Urinary bladder (tissue), 4 donors: Measurements from ENCODE around the gene CD300H. TPM values are rescaled to one million over a fixed set of nuclear protein-coding genes. Genes with fewer than 3 reads are reported as not detected.

Source experiments
- DNase-seq: peaks from one replicate; pipeline ENCODE4 v3.0.0-alpha.2; 2015; ENCODE audit errors: extremely low spot score
- H3K27ac ChIP-seq: one replicate; pipeline ENCODE4 v1.5.1; 2013; ENCODE audit warnings: low read depth, mild to moderate bottlenecking, moderate library complexity
- H3K36me3 ChIP-seq: one replicate; pipeline ENCODE4 v1.6.1; 2013; ENCODE audit warnings: mild to moderate bottlenecking, moderate library complexity; ENCODE audit not compliant: insufficient read depth
- H3K4me1 ChIP-seq: one replicate; pipeline ENCODE4 v1.6.1; 2013; ENCODE audit warnings: mild to moderate bottlenecking, moderate library complexity; ENCODE audit not compliant: insufficient read depth
- H3K4me3 ChIP-seq: one replicate; pipeline ENCODE4 v1.5.1; 2013; ENCODE audit warnings: low read depth, low read length
- WGBS: extraction: QIAGEN DNeasy Blood & Tissue Kit; methylation state at CpG from one replicate; pipeline ENCODE4 v1.1.7; 2013; 5-methylcytosine and 5-hydroxymethylcytosine counted together
- polyA plus RNA-seq: library from polyadenylated mRNA; stranded (reverse); fragments of 200-250 nt; gene quantifications from one replicate; pipeline ENCODE4 v1.2.3, GENCODE V29; 2013
- total RNA-seq: library from RNA; depleted of rRNA; stranded (reverse); fragments of >200 nt; gene quantifications from one replicate; pipeline ENCODE4 v1.2.3, GENCODE V29; 2014
- donor health status: healthy with polysubstance abuse.
- donor health status: healthy.

The CD300H gene
- total and polyA plus RNA-seq, 2 donors: 0.18 TPM; not detected in 1

DNA sequence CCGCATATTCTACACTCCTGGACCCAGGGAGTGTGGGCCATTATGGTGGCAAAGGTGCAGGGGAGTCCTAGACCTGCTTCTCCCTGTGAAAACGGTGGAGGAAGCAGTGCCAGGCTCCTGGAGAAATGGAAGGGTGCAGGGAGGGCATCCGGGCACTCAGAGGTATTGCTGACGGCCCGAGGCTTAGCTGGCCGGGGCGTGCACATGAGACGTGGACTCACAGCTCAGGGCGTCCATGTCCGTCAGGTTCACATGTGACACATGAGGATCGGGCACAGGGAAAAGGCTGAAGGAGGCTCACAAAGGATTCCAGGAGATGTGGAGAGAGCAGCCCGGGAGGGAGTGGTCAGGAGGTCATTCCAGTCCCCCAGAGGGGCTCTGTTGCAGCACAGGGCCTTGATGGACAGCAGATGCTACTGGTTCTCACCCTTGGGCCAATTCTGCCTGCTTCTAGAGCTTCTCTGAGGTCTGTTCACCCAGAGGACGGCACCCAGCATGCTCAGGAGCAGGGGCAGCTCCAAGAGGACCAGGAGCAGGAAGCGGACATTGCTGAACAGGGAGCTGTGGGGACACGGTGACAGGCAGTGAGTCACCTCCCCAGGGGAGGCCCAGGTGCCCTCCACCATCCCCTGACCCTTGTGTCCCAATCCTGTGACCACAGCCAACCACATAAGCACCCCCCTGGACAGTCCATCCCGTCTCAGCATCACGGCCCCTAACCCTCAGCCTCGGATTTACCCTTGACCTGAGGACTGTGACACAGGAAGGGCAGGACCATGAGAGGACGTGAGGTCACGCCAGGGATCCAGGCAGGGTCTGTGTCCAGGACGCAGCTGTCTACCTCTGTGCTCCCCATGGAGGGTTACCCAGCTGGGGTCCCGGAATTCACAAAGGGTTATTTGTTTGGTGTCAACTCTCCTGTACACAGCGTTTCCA is 25.9 kb downstream of the CD300H start:
- Histone ChIP-seq H3K4me3 (no peak overlapping the region), H3K27ac (no peak overlapping the region), H3K36me3 (no peaks in the 10 kb centered on the region), H3K4me1 (no peaks in the 10 kb centered on the region)
- WGBS: 74% methylated on average over 23 of the region's 23 CpGs
- DNase-seq: no peak

GRCh38 chr17:74539281-74539820 is 28.0 kb downstream of the CD300H start:
- Histone ChIP-seq H3K36me3 (no peaks in the 10 kb centered on the region), H3K27ac (no peak overlapping the region), H3K4me1 (no peaks in the 10 kb centered on the region), H3K4me3 (no peak overlapping the region)
- DNase-seq: no peak
- WGBS: 74% methylated on average over 10 of the region's 10 CpGs

DNA sequence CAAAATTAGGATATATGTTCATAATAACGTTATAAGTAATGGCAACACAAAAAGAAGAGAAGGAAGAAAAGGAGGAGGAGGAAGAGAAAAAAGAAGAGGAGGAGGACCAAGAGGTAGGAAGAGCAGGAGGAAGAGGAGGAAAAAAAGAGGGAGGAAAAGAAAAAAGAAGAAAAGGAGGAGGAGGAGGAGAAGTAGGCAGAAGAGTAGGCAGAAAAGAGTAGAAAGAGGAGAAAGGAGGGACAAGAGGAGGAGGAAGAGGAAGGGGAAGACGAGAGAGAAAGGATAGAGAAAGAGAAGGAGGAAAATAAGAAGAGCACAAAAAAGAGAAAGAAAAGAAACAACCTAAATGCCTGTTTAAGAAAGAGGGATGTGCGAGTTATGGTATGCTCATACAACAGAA is 30.4 kb downstream of the CD300H start:
- H3K4me3 ChIP-seq: no peak overlapping the region
- DNase-seq: no peak
- 68% methylated on average over 3 of the region's 3 CpGs for WGBS
- H3K4me1 ChIP-seq: no peaks in the 10 kb centered on the region
- no peaks in the 10 kb centered on the region for H3K36me3 ChIP-seq
- no peak overlapping the region for H3K27ac ChIP-seq

DNA sequence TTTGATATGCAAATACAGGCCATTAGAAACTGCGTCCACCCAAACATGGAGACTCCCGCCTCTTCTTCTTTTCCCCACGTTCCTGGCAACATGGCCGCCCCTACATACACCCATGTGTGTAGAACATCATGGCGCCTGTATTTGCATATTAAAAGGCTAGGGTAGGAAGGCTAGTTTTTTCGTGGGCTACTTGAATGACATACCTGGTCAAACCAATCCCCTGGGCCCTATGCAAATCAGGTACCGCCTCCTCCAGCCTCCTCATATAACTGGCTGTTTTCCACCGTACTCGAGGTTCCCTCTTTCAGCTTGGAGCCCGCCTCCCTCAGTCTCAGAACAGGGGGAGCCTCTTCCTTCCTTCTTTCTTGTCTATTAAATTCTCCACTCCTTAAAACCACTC is 35.2 kb downstream of the CD300H start:
- no peak overlapping the region for H3K27ac ChIP-seq
- 63% methylated on average over 10 of the region's 10 CpGs for WGBS
- no peaks in the 10 kb centered on the region for H3K36me3 ChIP-seq
- no peak overlapping the region for H3K4me3 ChIP-seq
- H3K4me1 ChIP-seq: no peaks in the 10 kb centered on the region
- no peak for DNase-seq

DNA sequence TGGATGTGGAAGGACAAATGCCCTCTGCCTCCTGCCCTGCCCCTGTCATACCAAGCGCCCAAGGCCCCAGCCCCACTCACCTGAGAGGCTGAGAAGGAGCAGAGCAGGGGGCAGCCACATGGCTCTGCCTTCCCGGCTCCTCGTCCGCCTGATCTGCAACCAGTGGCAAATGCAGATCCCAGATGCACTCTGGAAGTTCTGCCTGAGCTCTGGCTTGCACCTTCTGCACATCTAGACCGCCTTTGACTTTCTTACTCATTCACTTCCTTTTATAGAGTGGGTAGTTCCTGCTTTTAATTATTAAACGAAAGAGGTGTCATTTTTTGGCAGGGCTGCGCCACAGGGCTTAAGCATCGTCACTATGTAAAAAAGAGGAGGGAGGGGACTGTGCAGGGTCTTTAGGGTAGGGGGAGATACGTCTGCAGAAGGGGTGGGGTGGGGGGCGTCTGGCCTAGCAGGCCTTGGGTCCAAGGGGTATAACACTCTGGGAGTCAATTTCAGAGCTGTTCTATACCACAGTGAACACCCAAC is 36.0 kb downstream of the CD300H start, which contains the start of gene CD300LB:
Gene CD300LB (minus strand): TSS at position 245 of the 531 bp plus-strand sequence. CDS start 125 bp downstream, at position 120.
- Histone ChIP-seq H3K4me1 (no peaks in the 10 kb centered on the region), H3K4me3 (no peak within 1 kb of the TSS), H3K27ac (no peak within 1 kb of the TSS), H3K36me3 (no peaks in the 10 kb centered on the region)
- DNase-seq: no peak
- 68% methylated on average over 10 of the region's 10 CpGs for WGBS

- H3K27ac ChIP-seq: no peak overlapping the region
- no peaks in the 10 kb centered on the region for H3K4me1 ChIP-seq
- no peaks in the 10 kb centered on the region for H3K36me3 ChIP-seq
- no peak for DNase-seq
- WGBS: 73% methylated on average over 5 of the region's 5 CpGs
- H3K4me3 ChIP-seq: no peak overlapping the region
Observed at GRCh38 chr17:74530831-74531150, 36.5 kb downstream of the CD300H start.

DNA sequence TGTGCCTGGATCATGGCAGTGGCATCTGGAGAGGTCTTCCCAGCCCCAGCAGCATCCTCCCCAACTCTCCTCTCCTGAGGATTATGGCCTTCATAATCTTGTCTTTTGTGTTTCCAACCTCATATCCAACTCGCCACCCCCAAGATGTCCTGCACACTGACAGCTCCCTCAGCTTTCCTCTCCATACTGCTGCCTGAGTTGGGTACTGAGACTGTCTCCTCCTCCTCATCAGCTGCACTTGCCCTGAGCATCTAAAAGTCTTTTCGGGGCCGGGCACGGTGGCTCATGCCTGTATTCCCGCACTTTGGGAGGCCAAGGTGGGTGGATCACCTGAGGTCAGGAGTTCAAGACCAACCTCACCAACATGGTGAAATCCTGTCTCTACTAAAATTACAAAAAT is 38.1 kb downstream of the CD300H start:
- DNase-seq: no peak
- no peaks in the 10 kb centered on the region for H3K36me3 ChIP-seq
- no peak overlapping the region for H3K4me3 ChIP-seq
- WGBS: 85% methylated on average over 5 of the region's 5 CpGs
- no peak overlapping the region for H3K27ac ChIP-seq
- H3K4me1 ChIP-seq: no peaks in the 10 kb centered on the region

GRCh38 chr17:74528491-74529199 is 38.7 kb downstream of the CD300H start:
- no peak overlapping the region for H3K27ac ChIP-seq
- no peak for DNase-seq
- H3K4me3 ChIP-seq: no peak overlapping the region
- H3K36me3 ChIP-seq: no peaks in the 10 kb centered on the region
- no peaks in the 10 kb centered on the region for H3K4me1 ChIP-seq
- 78% methylated on average over 8 of the region's 8 CpGs for WGBS

DNA sequence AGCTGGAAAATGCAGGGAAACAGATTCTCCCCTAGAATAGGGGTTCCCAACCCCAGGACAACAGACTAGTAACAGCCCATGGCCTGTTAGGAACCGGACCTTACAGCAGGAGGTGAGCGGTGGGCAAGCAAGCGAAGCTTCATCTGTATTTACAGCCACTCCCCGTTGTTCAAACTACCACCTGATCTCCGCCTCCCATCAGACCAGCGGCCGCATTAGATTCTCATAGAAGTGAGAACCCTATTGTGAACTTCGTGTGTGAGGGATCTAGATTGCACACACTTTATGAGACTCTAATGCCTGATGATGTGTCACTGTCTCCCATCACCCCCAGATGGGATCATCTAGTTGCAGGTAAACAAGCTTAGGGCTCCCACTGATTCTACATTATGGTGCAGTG is 39.6 kb downstream of the CD300H start:
- Histone ChIP-seq H3K36me3 (no peaks in the 10 kb centered on the region), H3K4me3 (no peak overlapping the region), H3K27ac (no peak overlapping the region), H3K4me1 (no peaks in the 10 kb centered on the region)
- WGBS: 87% methylated on average over 8 of the region's 8 CpGs
- no peak for DNase-seq

GRCh38 chr17:74527081-74527480 is 40.2 kb downstream of the CD300H start:
- 87% methylated on average over 5 of the region's 5 CpGs for WGBS
- H3K36me3 ChIP-seq: no peaks in the 10 kb centered on the region
- H3K27ac ChIP-seq: no peak overlapping the region
- DNase-seq: no peak
- H3K4me1 ChIP-seq: no peaks in the 10 kb centered on the region
- H3K4me3 ChIP-seq: no peak overlapping the region

GRCh38 chr17:74526681-74527080 is 40.6 kb downstream of the CD300H start:
- 65% methylated on average over 3 of the region's 3 CpGs for WGBS
- DNase-seq: no peak
- Histone ChIP-seq H3K27ac (no peak overlapping the region), H3K4me3 (no peak overlapping the region), H3K36me3 (no peaks in the 10 kb centered on the region), H3K4me1 (no peaks in the 10 kb centered on the region)

- H3K36me3 ChIP-seq: no peaks in the 10 kb centered on the region
- H3K4me1 ChIP-seq: no peaks in the 10 kb centered on the region
- no peak overlapping the region for H3K4me3 ChIP-seq
- 89% methylated on average over 14 of the region's 14 CpGs for WGBS
- DNase-seq: no peak
- H3K27ac ChIP-seq: no peak overlapping the region
Observed at GRCh38 chr17:74525781-74526288, 41.5 kb downstream of the CD300H start.

- Histone ChIP-seq H3K27ac (no peak overlapping the region), H3K4me1 (no peaks in the 10 kb centered on the region), H3K36me3 (no peaks in the 10 kb centered on the region), H3K4me3 (no peak overlapping the region)
- 92% methylated on average over 1 of the region's 1 CpG for WGBS
- no peak for DNase-seq
Observed at GRCh38 chr17:74525465-74525725, 41.9 kb downstream of the CD300H start.
